ENCODE results near the gene MUC5B.

DNA sequence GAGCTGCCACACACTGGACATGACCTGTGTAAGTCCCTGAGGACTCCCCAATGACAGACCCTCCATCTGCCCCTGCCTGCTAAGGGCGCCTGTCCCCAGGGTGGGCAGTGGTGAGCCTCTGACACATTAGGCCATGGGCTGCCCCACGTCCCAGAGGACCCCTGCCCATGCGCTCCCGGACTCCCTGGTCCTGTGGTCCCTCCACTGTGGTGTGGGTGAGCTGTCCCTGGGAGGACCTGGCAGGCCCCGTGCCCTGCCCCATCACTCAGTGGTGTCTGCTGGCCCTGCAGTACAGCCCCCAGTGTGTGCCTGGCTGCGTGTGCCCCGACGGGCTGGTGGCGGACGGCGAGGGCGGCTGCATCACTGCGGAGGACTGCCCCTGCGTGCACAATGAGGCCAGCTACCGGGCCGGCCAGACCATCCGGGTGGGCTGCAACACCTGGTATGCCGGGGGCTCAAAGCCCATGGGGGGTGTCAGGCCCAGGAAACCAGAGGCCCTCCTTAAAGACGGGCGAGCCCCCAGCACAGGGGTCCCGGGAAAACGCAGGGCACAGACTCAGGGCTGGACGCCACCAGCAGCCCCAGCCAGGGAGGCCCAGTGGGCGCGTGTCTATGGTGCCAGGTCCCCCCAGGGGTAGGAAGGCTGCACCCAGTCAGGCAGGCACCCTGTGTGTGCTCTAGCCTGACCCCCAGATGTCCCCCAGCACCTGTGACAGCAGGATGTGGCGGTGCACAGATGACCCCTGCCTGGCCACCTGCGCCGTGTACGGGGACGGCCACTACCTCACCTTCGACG, 46.4 kb upstream of the MUC5B start:
- TF ChIP-seq, protein P1, sequence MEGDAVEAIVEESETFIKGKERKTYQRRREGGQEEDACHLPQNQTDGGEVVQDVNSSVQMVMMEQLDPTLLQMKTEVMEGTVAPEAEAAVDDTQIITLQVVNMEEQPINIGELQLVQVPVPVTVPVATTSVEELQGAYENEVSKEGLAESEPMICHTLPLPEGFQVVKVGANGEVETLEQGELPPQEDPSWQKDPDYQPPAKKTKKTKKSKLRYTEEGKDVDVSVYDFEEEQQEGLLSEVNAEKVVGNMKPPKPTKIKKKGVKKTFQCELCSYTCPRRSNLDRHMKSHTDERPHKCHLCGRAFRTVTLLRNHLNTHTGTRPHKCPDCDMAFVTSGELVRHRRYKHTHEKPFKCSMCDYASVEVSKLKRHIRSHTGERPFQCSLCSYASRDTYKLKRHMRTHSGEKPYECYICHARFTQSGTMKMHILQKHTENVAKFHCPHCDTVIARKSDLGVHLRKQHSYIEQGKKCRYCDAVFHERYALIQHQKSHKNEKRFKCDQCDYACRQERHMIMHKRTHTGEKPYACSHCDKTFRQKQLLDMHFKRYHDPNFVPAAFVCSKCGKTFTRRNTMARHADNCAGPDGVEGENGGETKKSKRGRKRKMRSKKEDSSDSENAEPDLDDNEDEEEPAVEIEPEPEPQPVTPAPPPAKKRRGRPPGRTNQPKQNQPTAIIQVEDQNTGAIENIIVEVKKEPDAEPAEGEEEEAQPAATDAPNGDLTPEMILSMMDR (IDR thresholded peaks at IDR 0.05), result no peak
- no peak for TF ChIP-seq EZH2 (IDR thresholded peaks at IDR 0.05)
- TF ChIP-seq EZH2phosphoT487 (IDR thresholded peaks at IDR 0.05), result no peak

Measured in neural progenitor cell (in vitro differentiated cells).